Endodermal cell (in vitro differentiated cells): ENCODE measurements around the gene TM4SF4. TPM values are rescaled to one million over a fixed set of nuclear protein-coding genes. Genes with fewer than 3 reads are reported as not detected.
A peak's percentile ranks its signal among the peaks of the same experiment; 100 is the strongest.

ENCODE experiments used
- DNase-seq: peaks from one replicate; pipeline ENCODE4 v3.0.0-alpha.2; 2017
- H3K27ac ChIP-seq: 2 replicates; pipeline ENCODE4 v1.5.1; 2013; ENCODE audit warnings: mild to moderate bottlenecking, low read depth, low read length, moderate library complexity
- H3K27me3 ChIP-seq: 2 replicates; pipeline ENCODE4 v1.6.1; 2013; ENCODE audit warnings: mild to moderate bottlenecking, low read length, moderate library complexity; ENCODE audit not compliant: insufficient read depth, control insufficient read depth, poor library complexity, severe bottlenecking
- H3K36me3 ChIP-seq: 2 replicates; pipeline ENCODE4 v1.7.0; 2013; ENCODE audit warnings: mild to moderate bottlenecking, low read length, moderate library complexity; ENCODE audit not compliant: control insufficient read depth, insufficient read depth
- H3K4me1 ChIP-seq: one replicate; pipeline ENCODE4 v1.7.0; 2013; ENCODE audit warnings: low read length; ENCODE audit not compliant: control insufficient read depth, insufficient read depth
- H3K4me3 ChIP-seq: 2 replicates; pipeline ENCODE4 v1.5.1; 2013; ENCODE audit warnings: mild to moderate bottlenecking, low read length, moderate library complexity
- H3K9ac ChIP-seq: 2 replicates; pipeline ENCODE4 v1.6.1; 2013; ENCODE audit warnings: mild to moderate bottlenecking, low read length, moderate library complexity; ENCODE audit not compliant: poor library complexity, severe bottlenecking; ENCODE audit errors: extremely low read depth
- H3K9me3 ChIP-seq: 2 replicates; pipeline ENCODE4 v1.6.1; 2013; ENCODE audit warnings: mild to moderate bottlenecking, low read length, moderate library complexity; ENCODE audit not compliant: control insufficient read depth
- H3K27ac Mint-ChIP-seq: 2 replicates; pipeline ENCODE4 v1.8.0; 2020; ENCODE audit warnings: mixed read lengths
- H3K27me3 Mint-ChIP-seq: 2 replicates; pipeline ENCODE4 v1.8.0; 2021; ENCODE audit warnings: mild to moderate bottlenecking, mixed read lengths; ENCODE audit not compliant: insufficient read depth
- H3K36me3 Mint-ChIP-seq: 2 replicates; pipeline ENCODE4 v1.8.0; 2020; ENCODE audit warnings: low read depth, mixed read lengths
- H3K4me1 Mint-ChIP-seq: 2 replicates; pipeline ENCODE4 v1.8.0; 2020; ENCODE audit warnings: mixed read lengths
- H3K4me3 Mint-ChIP-seq: 2 replicates; pipeline ENCODE4 v1.8.0; 2020; ENCODE audit warnings: mild to moderate bottlenecking, moderate library complexity, mixed read lengths
- H3K9me3 Mint-ChIP-seq: 2 replicates; pipeline ENCODE4 v1.8.0; 2020; ENCODE audit warnings: mild to moderate bottlenecking, mixed read lengths
- CTCF ChIP-seq: fragments of 200-600 bp; sonication (generic); conservative IDR thresholded peaks from 2 replicates; pipeline ENCODE4 v1.5.0; 2021; ENCODE audit warnings: antibody characterized with exemption, mild to moderate bottlenecking
- WGBS, 2 experiments: methylation state at CpG; one replicate each; pipeline versions ENCODE4 v1.1.5 to v1.1.7; 2013; ENCODE audit warnings: missing lambda C conversion rate in 2 of 2, mixed read lengths in 1 of 2; ENCODE audit not compliant: insufficient coverage in 1 of 2, insufficient read length in 1 of 2; 5-methylcytosine and 5-hydroxymethylcytosine counted together
- total RNA-seq, 2 donors: library from RNA; stranded (reverse); fragmentation: NEBNext Ultra II Directional in 1 of 2; extraction: Animal tissue kit (Norgen Biotek cat#: 25700) in 1 of 2; gene quantifications; 2 replicates in 1 of 2; 3 replicates in 1 of 2; pipeline ENCODE4 v1.2.1, GENCODE V29; 2021

TM4SF4 gene
- total RNA-seq, 2 donors from 2014 or later = not detected

GRCh38 chr3:149532489-149533180 lies 58.1 kb downstream of the TM4SF4 start:
- TF ChIP-seq CTCF = no peak
- no peak overlapping the region for H3K27ac Mint-ChIP-seq
- H3K9me3 Mint-ChIP-seq = no peaks in the 10 kb centered on the region
- H3K4me3 Mint-ChIP-seq = no peak overlapping the region
- H3K36me3 ChIP-seq = peaks cover 8% of the 10 kb centered on the region
- no peak for DNase-seq
- H3K4me1 Mint-ChIP-seq = peaks cover 55% of the 10 kb centered on the region
- peaks cover 9% of the 10 kb centered on the region for H3K4me1 ChIP-seq
- WGBS, 2 experiments = 40 to 66% methylated on average over 2 to 6 of the region's 8 CpGs
- no peak overlapping the region for H3K9ac ChIP-seq
- H3K27me3 ChIP-seq = no peaks in the 10 kb centered on the region
- peak overlapping the region; percentile 62 for H3K27ac ChIP-seq
- H3K36me3 Mint-ChIP-seq = no peaks in the 10 kb centered on the region
- no peaks in the 10 kb centered on the region for H3K27me3 Mint-ChIP-seq
- H3K9me3 ChIP-seq = no peaks in the 10 kb centered on the region
- no peak overlapping the region for H3K4me3 ChIP-seq

GRCh38 chr3:149534082-149534481 lies 59.6 kb downstream of the TM4SF4 start:
- H3K9ac ChIP-seq = no peak overlapping the region
- DNase-seq = no peak
- peaks cover 51% of the 10 kb centered on the region for H3K4me1 Mint-ChIP-seq
- H3K4me1 ChIP-seq = peaks cover 19% of the 10 kb centered on the region
- no peak overlapping the region for H3K27ac Mint-ChIP-seq
- no peaks in the 10 kb centered on the region for H3K9me3 Mint-ChIP-seq
- no peaks in the 10 kb centered on the region for H3K27me3 Mint-ChIP-seq
- H3K4me3 ChIP-seq = no peak overlapping the region
- no peak overlapping the region for H3K27ac ChIP-seq
- no peak for TF ChIP-seq CTCF
- H3K4me3 Mint-ChIP-seq = no peak overlapping the region
- WGBS, 2 experiments = 90 to 91% methylated on average over 2 to 4 of the region's 4 CpGs
- H3K36me3 Mint-ChIP-seq = no peaks in the 10 kb centered on the region
- no peaks in the 10 kb centered on the region for H3K27me3 ChIP-seq
- peaks cover 8% of the 10 kb centered on the region for H3K36me3 ChIP-seq
- H3K9me3 ChIP-seq = no peaks in the 10 kb centered on the region

- Mint-ChIP-seq H3K36me3 (no peaks in the 10 kb centered on the region), H3K4me1 (peaks cover 53% of the 10 kb centered on the region), H3K9me3 (no peaks in the 10 kb centered on the region), H3K27ac (peak overlapping the region; percentile 59), H3K4me3 (no peak overlapping the region), H3K27me3 (no peaks in the 10 kb centered on the region)
- Histone ChIP-seq H3K4me3 (no peak overlapping the region), H3K27me3 (no peaks in the 10 kb centered on the region), H3K9ac (no peak overlapping the region), H3K4me1 (peaks cover 19% of the 10 kb centered on the region), H3K9me3 (no peaks in the 10 kb centered on the region), H3K36me3 (peaks cover 5% of the 10 kb centered on the region), H3K27ac (no peak overlapping the region)
- no peak for TF ChIP-seq CTCF
- 37% methylated on average over 3 of the region's 3 CpGs; no CpG with 5 or more reads in 1 of the 2 experiments for WGBS, 2 experiments
- DNase-seq = peak; percentile 70
Observed at GRCh38 chr3:149534671-149535332, 60.3 kb downstream of the TM4SF4 start.
